Omental fat pad (tissue), 4 donors: ENCODE results near the gene SEMA4F. TPM values are rescaled to one million over a fixed set of nuclear protein-coding genes. Genes with fewer than 3 reads are reported as not detected.

Experiments
- ATAC-seq: fragments of 150-250 bp; one replicate; pipeline ENCODE4 v1.9.1; 2016; ENCODE audit warnings: mild to moderate bottlenecking, moderate library complexity; ENCODE audit not compliant: low FRiP score
- DNase-seq: peaks from one replicate; pipeline ENCODE4 v3.0.0-alpha.2; 2019; ENCODE audit warnings: low spot score
- total RNA-seq, 4 donors: library from RNA; depleted of rRNA; stranded (reverse); fragments of >200 nt; gene quantifications; one replicate each; pipeline ENCODE4 v1.1.0, GENCODE V29; 2016
- TF ChIP-seq, protein P1 (sequence below), 3 donors: fragments of 450-650 bp; IDR thresholded peaks; one replicate each; pipeline ENCODE4 v1.5.1; 2016 to 2017; ENCODE audit warnings: antibody characterized with exemption in 3 of 3, mild to moderate bottlenecking in 3 of 3, moderate library complexity in 2 of 3

SEMA4F gene
- total RNA-seq, 4 donors from 2014 or later, result 3.5 to 7.3 (median 5.3) TPM

DNA sequence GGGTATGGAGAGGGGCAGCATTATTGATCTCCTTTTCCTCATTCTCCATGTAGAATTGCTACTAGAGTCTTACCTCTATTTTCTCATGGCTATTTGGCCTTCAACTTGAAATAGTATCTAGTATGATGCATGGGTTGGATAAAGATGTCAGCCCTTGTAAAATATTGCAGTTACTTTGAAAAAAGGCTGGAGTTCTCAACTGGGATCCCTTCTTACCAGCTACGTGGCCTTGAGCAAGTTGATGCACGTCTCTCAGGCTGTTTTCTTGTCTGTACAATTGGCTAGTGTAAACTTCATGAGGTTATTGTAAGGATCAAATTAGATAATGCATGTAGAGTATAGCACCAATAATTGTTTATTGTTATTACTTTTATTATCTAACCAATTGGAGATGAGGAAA, 50.2 kb downstream of the SEMA4F start:
- ATAC-seq, result no peak
- DNase-seq, result no peak
- TF ChIP-seq, protein P1, sequence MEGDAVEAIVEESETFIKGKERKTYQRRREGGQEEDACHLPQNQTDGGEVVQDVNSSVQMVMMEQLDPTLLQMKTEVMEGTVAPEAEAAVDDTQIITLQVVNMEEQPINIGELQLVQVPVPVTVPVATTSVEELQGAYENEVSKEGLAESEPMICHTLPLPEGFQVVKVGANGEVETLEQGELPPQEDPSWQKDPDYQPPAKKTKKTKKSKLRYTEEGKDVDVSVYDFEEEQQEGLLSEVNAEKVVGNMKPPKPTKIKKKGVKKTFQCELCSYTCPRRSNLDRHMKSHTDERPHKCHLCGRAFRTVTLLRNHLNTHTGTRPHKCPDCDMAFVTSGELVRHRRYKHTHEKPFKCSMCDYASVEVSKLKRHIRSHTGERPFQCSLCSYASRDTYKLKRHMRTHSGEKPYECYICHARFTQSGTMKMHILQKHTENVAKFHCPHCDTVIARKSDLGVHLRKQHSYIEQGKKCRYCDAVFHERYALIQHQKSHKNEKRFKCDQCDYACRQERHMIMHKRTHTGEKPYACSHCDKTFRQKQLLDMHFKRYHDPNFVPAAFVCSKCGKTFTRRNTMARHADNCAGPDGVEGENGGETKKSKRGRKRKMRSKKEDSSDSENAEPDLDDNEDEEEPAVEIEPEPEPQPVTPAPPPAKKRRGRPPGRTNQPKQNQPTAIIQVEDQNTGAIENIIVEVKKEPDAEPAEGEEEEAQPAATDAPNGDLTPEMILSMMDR (IDR thresholded peaks at IDR 0.05), result no peak

DNA sequence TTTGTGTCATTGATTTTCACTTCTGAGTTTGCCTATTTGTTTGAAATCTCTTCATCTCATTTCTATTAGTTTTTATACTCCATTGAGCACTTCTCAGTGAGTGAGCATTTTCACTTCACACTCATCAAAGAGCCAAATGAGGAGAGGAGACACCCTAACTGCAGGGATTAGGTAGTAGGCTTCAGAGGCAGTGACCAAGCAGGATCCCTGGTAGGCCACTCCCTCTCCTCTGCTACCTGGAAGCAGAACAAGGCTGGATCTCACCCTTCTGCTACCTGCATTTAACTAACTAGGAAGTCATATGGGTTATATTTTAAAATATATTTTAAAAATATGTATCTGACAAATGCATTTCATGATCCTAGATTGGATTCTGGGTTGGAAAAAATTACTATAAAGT, 52.7 kb downstream of the SEMA4F start:
- DNase-seq (no peak), ATAC-seq (no peak)
- TF ChIP-seq, protein P1 (IDR thresholded peaks at IDR 0.05), result no peak

DNA sequence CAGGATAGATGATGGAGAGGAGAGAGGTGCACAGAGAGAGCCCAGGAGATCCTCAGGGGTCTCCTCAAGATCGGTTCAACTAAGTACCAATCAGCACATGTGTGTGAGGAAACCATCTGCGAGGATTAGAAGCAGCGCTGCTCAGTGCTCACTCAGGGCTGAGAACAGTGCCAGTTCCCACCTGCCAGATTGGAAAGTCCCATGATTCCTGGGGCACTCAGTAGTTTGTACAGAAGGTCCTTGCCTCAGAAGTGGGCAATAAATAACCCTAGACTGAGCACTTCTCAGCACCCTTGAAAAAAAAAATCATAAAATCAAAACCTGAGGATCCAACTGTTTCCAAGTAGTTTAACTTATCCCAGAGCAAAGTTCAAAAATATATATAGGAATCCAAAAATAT, 53.8 kb downstream of the SEMA4F start:
- ATAC-seq (no peak), DNase-seq (no peak)
- TF ChIP-seq, protein P1 (IDR thresholded peaks at IDR 0.05), result no peak

DNA sequence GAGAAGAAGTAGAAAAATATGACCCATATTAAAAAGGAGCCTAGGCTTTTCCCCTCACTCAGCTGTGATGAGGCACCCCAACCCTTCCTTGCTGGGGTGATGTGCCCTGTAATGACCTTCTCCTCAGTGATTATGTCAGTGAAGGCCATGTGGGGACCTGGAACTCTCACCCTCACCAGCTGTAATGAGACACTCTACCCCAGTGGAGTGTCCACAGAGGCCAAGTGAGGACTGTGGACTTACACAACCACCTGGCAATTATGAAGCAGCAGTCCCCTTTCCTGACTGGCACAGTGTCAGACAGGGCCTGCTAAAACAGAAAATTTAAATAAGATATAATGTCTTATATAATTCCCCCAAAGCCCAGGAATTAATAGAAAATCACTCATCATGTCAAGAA, 54.2 kb downstream of the SEMA4F start:
- DNase-seq (no peak), ATAC-seq (no peak)
- TF ChIP-seq, protein P1 (IDR thresholded peaks at IDR 0.05), result no peak

DNA sequence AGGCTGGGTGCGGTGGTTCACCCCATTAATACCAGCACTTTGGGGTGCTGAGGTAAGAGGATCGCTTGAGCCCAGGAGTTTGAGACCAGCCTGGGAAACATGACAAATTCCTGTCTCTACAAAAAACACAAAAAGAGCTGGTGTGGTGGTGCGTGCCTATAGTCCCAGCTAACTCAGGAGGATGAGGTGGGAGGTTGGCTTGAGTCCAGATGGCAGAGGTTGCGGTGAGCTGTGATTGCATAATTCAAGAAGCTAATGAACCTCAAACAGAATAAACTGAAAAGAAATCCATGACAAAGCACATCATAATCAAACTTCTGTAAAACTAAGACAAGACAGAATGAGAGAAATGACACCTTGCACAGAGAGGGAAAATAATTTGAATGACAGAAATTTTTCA, 54.8 kb downstream of the SEMA4F start:
- DNase-seq (peak; percentile 40), ATAC-seq (peak; percentile 51)
- TF ChIP-seq, protein P1 (IDR thresholded peaks at IDR 0.05), result no peak

DNA sequence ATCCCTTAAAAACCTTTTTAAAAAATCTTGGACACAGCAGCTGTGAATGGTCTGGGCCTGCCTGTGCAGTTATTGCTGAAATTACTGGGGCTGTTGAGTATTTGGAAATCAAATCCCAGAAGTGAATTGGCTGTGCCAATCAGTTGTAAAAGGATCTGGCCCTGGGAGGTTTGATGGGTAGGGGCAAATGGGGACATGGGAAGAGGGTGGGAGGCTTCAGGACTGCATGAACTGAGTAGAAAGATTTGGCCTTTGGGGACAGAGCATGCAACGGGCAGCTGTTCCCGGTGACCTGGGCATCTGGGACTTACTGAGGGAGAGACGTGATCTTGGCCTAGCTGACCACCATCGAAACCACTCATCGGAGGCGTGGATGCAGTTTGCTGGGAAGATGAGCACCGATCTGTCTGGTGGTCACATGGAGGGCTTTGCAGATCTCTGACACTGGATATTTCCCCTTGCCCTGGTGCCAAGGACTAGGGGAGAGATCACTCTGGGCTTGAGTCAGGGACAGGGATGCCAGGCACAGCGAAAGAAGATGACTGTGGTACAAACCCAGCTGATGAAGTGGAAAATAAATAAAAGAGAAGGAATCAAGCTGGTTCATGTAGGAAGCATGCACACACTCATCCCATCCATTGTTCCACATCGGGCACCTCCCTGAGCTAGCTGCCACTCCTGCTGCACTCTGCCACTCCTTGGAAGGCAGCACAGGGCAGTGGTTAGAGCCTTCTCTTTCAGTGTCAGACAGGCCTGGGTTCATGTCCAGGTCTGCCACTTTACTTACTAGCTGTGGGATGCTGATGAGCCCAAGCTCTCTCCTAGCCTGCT, 58.4 kb downstream of the SEMA4F start:
- TF ChIP-seq, protein P1 (IDR thresholded peaks at IDR 0.05), result no peak
- ATAC-seq, result no peak
- no peak for DNase-seq

DNA sequence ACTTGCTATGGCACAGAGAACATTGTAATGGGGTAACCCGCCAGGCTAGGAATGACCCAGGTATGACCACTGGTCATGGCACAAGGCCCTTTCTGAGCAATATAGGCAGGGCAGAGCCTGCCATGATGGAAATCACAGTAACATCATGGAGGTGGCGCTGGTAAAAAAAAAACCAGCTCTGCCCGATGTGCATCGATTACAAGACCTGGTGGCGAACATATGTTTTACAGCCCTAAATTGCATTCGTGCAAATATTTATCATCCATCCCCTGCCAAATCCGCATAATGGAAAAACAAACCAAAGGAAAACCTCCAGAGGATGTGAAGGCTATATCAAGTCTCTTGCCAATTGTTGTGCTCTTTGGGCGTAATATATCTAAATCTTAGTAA, 60.6 kb downstream of the SEMA4F start:
- TF ChIP-seq, protein P1 (IDR thresholded peaks at IDR 0.05), result no peak
- DNase-seq (no peak), ATAC-seq (no peak)
